Measurements from ENCODE around the gene ZBTB21.

The ZBTB21 gene

DNA sequence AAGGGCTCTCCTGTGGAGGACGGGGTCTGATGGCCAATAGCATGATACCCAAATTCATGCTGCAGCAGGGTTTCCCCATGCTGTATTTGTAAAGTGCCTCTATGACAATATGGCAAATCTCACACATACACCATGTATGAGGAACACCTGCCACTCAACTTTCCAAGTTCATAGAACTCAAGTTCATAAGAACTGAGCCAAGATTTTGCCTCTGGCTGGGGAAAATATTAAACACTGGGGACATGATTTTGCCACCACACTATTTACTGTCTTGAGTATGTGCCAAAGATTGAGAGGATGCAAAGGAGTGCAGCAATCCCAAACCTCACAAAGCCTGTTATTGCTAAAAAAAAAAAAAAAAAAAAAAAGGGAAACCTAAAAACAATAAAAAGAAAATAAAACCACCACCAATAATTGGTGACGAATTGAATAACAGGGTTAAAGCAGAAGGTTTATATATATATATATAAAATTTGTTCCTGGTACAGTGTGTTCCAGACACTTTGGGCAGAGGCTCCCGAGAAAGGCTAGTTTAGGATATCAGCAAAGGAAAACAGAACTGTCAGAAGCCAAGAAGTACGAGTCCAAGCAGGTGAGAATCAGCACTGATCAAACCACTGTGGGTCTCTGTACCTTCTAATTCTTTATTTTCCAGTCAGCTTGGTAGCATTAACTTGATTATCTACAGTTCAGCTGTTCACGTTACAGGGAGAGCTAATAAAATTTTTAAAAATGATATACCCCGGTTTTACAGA, 24.3 kb downstream of the ZBTB21 start:
- DNase-seq: no peak

DNA sequence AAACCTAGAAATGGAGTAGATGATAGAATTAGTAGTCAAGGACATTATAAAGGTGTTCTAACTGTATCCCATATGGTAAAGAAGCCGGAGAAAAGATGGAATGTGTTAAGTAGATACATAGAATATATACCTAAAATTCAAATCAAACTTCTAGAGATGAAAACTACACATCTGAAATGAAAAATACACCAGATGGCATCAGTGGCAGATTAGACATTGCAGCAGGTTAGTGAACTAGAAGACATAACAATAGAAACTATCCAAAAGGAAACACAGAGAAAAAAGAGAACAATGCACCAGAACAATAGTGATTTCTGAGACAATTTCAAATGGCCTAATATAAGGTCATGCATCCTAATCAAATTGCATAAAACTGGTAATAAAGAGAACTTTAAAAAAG, 26.9 kb downstream of the ZBTB21 start:
- no peak for DNase-seq

DNA sequence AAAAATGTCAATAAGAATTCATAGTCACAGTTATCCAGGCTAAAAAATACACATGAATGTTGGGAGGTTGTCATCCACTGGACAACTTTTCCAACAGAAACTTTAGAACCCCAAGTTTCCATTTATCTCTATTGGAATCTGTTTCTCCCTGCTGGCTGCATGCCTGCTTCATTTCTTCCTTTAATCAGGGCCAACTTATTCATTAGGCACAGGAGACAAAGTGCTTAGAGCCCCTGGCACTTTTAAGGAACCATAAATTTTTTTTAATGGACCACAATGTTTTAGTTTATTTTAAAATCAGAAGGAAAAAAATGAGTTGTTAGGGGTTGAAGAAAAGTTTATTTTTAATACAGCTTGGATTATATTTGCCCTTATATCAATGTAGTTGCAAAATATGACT, 29.6 kb downstream of the ZBTB21 start:
- no peak for DNase-seq

DNA sequence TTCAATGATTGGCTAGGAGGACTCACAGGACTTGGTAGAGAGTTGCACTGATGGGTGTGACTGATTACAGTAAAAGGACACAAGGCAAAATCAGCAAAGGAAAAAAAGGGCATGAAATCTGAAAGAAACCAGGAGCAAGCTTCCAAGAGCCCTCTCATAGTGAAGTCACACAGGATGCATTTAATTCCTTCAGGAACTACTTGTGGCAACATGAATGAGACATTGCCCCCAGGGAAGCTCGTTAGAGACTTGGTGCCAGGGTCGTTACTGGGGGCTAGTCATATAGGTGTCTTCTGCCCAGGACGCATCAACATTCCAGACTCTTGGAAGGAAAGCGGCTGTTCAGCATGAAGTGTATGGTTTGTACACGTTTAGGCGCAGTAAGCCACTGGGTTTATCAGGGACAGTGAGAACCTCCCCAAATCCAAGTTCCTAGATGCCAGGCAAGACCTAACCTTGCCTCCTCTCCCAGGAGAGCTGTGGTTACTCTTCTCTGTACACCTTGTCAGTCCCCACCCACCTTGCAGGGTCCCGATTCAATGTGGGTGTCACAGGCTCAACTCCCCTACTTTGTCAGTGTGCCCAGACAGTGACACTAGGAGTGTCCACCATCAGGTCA, 30.3 kb downstream of the ZBTB21 start:
- no peak for DNase-seq

DNA sequence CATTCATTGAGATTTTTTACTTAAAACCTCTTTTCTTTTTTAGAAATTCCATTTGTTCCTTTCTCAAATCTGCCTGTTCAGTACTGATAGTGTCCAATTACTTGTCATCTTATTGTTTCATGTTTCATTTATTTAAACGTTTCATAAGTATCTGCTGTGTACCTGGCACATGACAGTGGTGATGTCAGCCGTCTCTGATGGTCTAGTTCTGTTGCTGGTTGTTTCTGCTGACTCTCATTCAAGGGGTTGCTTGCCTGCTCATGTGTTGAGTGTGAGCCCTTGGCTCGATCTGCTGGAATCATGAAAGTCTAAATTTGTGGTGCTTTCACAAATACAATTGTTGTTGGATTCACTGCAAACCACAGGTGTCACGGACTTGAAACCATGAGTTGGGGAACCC, 30.8 kb downstream of the ZBTB21 start:
- DNase-seq: no peak

DNA sequence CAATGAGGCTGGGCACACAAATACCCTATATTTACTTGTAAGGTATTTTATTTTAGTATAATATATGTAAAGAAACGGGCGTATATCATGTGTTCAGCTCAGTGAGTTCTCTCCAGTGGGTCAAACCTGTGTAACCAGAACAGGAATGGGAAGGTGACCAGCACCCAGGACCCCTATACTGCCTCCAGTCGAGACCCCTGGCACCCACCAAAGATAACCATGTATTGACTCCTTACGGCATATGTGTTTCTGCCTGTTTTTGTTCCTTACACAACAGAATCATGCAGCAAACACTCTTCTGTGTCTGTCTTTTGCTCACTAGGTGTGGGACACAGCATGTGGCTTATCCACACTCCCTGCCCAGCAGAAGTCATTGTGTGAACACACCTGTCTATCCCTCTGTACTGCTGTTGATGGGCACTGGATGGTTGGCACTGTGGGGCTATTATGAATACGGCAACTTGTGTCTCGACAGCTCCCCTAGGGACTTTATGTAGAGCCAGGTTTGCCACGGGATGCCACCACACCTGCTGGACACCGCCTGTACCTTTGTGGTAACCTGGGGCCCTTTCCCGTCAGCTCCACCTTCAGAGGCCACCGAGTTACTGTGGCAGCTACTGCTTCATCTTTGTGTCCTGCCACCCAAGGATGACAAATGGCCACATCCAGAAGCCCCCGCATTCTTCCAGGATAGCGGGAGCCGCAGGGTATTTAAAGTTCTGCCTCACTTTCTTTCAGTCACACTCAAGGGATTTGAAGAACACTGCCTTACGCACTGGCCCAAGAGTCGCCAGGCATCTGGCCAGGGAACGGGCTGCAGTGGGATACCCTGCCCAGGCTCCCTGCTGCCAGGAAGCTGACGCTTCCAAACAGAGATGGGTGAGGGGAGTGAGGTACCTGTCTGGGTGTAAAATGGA, 32.9 kb downstream of the ZBTB21 start:
- DNase-seq: no peak

DNA sequence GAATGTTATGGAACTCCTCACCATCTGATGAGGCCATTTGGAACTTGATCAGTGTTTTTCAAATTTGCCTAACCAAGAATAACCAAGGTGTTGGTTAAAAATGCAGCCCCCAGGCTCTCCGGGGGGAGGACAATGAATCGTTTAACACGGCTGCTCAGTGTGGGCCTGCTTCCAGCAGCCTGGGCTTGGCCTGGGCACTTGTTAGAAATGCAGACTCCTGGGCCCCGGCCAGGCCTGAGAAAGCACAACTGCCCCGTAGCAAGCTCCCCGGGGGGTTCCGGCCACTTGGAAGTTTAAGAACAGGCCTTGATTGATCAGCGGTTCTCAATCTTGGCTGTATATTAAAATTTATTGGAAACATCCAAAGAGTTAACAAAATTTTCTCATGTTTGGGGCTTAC, 33.5 kb downstream of the ZBTB21 start:
- no peak for DNase-seq

DNA sequence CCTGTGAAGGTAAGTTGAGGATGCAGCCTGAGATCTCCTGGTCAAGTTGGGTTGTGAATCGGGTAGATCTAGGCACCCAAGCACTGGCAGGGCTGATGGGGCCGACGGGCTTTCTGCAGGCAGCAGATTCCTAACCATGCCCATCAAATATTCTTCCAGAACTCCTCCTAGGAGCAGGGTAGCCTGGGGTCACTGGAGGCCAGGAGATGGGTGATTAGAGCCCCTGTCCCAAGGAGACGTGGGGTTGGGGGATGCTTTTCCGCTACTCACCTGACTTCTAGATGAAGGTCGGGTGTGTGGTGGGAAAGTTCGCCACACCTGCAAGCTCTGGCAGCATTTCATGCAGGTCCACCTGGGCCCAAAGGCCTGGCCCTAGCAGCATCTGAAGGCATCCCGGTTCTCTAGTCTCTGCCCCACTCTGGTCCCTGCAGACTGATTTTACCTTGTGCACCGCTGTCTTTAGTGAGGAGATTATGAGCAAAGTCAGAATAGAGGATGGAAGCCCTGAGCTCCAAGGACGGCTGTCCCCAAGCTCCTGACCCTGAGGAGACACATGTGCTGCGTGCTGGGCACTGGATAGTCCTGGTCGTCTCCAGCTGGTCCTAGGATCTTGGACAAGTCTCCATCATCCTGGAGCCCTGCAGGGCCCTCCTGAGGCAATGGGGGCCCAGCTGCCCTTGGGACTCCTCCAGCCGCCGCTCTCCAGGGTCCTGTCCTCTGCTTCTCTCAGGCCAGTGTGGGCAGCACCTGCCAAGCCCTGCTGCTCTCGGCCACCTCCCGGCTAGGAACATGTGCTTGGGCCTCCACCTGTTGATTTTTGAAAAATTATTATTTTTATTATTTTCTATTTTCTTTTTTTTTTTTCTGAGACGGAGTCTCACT, 34.5 kb downstream of the ZBTB21 start:
- no peak for DNase-seq

DNA sequence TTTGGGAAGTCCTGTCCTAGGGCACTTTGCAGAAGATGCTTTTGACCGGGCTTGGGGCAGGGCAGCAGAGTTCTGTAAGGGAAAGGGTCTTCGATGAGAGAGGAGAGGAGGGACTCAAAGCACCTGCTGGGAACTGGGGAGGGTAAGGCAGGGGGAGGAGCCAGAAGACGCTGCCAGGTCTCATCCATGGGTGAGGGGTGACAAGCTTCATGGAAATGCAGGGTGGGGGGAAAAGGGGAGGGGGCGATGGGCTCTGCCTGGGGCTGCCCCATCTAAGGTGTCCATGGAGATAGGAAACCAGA, 35.5 kb downstream of the ZBTB21 start:
- no peak for DNase-seq

DNA sequence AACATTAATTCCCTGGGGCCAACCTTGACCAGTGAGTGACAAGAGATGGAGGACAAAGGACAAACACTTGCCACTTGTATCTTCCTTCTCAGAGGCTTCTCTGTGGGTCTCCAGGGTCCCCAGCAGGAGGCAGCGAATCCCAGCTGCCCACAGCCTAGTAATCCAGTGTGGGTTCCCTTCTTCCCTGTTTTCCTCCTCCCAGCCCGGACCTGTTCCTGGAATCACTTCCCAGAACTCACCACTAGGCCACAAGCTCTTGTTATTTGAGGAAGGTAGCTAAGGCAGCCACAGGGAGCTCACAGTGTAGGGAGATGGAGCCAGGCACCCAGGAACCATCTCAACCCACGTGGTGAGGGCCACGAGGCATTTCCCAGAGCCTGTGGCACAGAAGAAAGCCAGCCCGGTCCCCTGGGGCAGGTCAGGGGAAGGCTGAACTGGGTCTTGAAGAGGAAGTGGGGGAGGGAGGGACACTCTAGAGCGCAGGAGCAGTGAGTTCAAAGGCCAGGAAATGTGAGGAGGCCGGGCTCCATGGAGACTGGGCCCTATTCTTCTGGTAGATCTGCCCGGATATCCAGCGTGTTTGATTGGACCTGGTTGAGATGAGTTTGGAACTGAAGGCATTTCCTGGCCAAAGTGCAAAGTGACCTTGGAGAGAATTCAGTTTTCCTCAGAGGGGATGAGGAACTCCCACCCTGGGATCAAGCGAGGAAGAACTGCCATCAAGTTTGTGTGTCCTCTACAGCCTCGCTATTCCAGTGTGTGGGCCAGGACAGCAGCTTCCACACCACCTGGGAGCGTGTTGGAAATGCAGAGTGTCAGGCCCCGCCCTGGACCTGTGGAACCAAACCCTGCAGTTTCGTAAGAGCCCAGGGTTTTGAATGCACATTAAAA, 36.1 kb downstream of the ZBTB21 start:
- DNase-seq: no peak

DNA sequence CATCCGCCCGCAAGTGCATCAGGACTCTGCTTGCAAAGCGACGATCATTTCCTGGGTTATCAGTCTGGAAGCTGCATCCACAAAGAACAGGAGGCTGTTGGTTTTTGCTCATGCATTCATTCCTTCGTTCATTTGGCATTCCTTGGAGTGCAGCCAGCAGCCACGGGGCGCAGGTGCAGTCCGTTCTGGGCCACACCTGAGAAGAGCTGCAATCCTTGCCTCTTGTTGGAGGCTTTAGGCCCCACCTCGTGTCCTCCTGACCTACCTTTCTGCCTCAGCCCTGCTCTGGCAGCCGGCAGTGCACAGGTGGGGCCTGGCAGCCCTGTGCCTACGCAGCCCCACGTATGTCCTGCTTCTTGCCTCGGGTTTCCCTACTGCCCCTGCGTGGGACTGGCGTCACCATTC, 36.7 kb downstream of the ZBTB21 start:
- DNase-seq: no peak

DNA sequence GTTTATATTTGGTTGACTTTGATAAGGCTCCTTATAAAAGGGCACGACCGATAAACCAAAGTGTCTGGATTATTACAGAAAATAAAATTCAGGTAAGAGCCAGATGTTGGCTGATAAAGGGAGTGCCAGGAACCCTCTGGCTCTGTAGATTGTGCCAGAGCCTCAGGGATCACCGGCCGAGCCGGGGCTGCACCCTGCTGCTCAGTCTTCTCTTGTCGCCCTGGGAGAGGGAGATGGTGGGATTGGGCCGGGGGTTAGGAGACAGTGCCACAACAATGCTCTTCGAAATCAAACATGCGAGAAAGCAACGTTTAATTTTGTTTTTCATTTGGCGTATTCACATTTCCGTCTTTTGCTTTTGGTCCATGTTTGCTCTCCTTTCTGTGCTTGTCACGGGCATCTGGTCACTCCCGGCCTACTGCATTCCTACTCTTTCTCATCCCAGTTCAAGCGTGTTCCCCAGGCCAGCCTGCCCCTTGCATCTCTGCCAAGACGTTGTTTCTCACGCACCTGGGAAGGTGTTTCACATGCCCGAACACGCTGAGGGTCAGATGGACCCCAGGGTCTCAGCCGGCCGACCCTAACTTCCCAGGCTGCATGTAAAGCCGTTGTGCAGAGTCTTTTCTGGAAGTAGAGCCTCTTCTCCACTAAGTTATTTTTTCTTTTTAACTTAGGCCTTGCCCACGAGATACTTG, 37.5 kb downstream of the ZBTB21 start:
- DNase-seq: no peak

DNA sequence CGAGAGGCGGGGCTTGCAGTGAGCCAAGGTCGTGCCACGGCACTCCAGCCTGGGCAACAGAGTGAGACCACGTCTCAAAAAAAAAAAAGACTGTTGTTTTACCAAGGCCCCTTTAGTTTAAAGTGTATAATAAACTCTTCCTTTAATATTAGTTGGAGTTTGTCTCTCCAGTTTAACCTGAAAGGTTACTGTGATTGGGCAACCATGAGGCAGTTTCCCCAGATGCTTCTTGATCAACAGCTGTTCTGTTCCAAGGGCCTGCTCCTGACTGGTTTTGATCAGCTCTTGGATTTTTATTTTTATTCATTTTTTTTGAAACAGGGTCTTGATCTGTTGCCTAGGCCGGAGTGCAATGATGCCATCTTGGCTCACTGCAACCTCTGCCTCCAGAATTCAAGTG, 38.3 kb downstream of the ZBTB21 start:
- no peak for DNase-seq

DNA sequence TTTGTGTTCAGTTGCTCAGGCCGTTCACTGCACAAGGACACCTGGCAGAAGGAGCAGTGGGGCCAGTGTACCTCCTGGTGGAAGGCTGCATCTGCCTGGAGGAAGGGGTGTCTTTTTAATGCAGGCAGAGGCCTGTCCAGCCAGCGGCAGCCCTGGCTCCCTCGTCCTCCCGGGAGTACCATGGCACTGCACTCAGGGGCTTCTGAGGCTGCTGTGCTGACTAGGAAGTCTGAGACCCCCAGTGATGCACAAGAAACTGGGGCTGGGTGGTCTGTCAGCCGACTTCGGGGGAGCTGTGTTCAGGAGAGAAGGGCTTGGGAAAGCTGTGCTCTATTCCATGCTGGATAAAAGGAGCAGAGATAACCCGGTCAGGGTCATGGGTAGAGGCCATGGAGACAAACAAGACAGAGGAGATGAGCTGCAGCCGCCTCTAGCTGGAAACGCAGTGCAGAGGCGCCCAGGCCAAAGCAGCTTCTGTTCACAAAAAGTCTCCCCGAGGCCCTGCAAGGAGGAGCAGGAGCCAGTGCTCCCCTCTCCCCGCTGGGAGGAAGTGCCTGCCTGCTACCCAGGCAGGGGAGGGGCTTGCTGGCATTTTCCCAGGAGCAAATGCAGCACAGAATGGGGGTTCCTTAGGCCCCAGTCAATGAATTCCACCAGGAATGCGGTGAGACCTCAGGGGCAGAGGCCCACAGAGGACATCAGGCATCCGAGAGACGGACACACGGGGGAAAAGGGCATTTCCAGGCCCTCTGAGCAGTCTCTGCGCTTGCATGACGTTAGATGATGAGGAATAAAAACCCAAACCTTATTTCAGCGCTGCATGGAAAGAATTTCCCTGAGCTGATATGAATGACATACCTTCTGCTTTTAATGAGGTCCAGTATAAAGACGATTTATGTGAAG, 39.2 kb downstream of the ZBTB21 start:
- DNase-seq: no peak

DNA sequence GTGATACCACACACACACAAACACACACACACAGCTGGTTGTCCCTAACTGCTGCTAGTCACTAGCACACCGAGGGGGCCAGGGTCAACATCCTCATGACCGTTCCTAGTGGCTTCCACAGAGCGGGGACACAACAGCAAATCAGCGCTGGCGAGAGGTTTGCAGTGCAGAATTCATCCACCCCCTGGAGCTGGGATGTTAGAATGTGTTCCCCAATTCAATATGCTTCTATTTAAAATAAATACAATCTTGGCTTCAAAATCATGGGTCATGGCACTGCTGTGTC, 40.1 kb downstream of the ZBTB21 start:
- DNase-seq: no peak

DNA sequence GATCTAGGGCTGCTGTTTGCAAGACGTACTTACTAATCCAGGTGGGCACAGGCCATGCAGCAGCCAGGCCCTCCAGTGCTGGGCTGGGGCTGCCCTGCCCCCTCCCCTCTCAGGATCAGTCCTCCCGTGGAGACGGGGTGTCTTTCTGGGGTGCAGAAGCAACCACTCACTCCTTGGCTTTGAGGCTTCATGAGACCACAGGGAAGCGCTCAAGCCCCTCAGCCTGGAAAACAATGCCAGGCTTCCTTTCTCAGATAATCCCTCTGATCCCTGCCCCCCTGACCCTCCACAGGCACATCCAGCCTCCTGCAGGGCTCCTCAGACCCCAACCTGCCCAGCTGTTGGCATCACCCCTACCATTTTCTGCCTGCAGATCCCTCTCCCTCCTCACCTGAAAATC, 42.5 kb downstream of the ZBTB21 start:
- DNase-seq: no peak

DNA sequence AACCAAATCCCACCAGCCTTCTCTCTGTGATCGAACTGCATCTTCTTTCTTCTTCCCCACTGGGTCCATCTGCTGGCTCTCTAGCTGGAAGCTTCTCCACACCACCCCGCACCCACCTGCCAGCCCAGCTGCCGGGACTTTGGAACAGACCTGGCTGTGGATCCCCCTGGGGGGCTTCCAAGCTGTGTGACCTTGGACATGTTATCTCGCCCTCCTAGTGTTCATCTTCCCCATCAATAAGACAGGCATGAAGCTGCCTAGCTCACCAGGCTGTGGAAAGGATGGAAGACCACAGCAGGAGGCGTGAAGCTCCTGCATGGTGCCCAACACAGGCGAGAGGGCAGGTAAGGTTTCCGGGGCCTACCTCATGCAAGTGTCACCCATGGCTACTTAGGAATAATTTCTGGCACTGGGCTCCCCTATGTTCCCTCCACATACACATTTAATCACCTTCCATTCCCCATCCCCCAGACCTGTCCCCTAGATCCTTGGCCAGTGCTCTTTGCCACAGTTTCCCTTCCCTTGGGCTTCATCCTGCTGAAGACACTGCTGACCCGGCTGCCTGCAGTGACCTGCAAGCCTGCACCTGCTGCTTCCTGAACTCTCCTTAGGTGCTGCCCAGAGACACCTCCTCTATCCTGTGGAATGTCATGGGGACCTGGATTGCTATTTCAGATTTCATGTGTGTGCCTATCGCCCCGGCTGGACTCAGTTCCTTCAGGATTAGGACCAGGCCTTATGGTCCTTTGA, 43.1 kb downstream of the ZBTB21 start:
- no peak for DNase-seq

DNA sequence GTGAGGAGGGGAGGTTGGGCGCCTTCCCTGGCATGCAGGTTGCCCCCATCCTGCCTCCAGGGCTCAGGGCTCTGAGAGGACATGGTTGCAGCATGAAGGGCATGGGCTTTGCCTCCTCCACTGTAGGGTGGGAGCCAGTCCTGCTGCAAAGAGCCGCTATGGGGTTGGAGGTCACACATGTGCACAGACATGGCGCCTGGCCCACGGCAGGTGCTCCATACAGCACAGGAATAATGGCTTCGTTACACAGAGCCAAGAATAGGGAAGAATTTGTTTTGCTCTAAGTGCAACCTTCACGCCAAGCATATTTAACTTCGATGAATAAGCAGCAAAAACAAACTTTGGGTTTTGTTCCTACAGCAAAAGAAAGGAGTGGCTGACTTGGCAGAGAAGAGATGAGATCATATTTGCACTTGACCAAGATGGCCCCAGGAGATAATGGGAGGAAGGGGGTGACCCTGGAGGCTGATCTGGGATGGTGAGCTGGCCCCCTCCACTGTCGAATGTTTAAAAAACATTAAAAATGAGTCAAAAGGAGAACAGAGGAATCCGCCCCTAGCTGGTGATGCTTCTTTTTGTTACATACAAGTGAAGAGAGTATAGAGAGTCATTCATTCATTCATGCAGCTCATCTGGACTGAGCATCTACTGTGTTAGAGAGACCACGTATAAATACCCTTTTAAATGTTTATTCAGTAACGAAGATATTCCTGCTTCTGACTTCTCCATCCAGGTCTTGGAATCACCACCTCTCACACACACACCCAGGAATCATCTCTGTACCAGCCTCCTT, 43.9 kb downstream of the ZBTB21 start:
- no peak for DNase-seq

Data from eye (tissue), 1 donor.